Measurements from ENCODE around the gene PVALB. TPM values are rescaled to one million over a fixed set of nuclear protein-coding genes. Genes with fewer than 3 reads are reported as not detected.

PVALB gene
- total and polyA plus RNA-seq, 2 donors (not counting 1 experiment from before 2014, with no cell fraction given) = not detected

DNA sequence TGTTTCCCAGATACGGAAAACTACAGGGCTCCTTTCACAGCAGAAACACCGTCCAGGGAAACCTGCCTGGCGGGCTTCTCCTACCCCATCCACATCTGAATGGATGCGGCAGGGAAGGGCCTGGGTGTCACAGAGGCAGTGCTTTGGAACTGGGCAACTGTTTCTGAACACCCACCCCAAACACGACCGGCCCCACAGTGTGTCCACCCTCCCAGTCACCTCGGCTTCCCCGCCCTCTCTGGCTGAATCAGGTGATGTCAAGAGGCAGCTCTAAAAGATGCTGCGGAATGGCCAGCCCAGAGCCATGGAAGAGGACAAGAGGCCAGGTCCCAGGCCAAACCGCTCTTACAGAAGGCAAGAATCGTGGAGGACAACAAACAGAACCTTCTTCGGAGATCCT, 62.9 kb downstream of the PVALB start:
- TF ChIP-seq, protein P1, sequence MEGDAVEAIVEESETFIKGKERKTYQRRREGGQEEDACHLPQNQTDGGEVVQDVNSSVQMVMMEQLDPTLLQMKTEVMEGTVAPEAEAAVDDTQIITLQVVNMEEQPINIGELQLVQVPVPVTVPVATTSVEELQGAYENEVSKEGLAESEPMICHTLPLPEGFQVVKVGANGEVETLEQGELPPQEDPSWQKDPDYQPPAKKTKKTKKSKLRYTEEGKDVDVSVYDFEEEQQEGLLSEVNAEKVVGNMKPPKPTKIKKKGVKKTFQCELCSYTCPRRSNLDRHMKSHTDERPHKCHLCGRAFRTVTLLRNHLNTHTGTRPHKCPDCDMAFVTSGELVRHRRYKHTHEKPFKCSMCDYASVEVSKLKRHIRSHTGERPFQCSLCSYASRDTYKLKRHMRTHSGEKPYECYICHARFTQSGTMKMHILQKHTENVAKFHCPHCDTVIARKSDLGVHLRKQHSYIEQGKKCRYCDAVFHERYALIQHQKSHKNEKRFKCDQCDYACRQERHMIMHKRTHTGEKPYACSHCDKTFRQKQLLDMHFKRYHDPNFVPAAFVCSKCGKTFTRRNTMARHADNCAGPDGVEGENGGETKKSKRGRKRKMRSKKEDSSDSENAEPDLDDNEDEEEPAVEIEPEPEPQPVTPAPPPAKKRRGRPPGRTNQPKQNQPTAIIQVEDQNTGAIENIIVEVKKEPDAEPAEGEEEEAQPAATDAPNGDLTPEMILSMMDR (IDR thresholded peaks at IDR 0.05) = no peak
- TF ChIP-seq EZH2 (IDR thresholded peaks at IDR 0.05; ENCODE audit: borderline replicate concordance, insufficient read depth, low read depth, low read length, poor library complexity, severe bottlenecking) = no peak
- Histone ChIP-seq H3K4me3 (ENCODE audit: control extremely low read depth in 1 of 5, extremely low read depth in 1 of 5, insufficient read depth in 1 of 5, low read depth in 2 of 5, low read length in 4 of 5) (no peak overlapping the region), H3K27me3 (replicated peaks in 1 of 4; ENCODE audit: control extremely low read depth in 1 of 4, control insufficient read depth in 3 of 4, insufficient read depth in 4 of 4, low read length in 3 of 4) (peaks cover 0 to 25% (median 4%) of the 10 kb centered on the region in 4 experiments), H4K20me1 (ENCODE audit: control insufficient read depth, insufficient read depth, low read length, poor library complexity, severe bottlenecking) (no peaks in the 10 kb centered on the region), H2AFZ (ENCODE audit: insufficient read depth, low read depth, low read length, poor library complexity, severe bottlenecking) (no peak overlapping the region), H3K27ac (ENCODE audit: low read length in 2 of 2) (no peak overlapping the region), H3K79me2 (ENCODE audit: control insufficient read depth, insufficient read depth, low read length) (no peaks in the 10 kb centered on the region), H3K9me3 (ENCODE audit: control extremely low read depth in 1 of 3, control insufficient read depth in 2 of 3, insufficient read depth in 1 of 3, low read length in 2 of 3) (peaks cover 0 to 2% (median 0%) of the 10 kb centered on the region in 3 donors), H3K4me1 (ENCODE audit: control insufficient read depth in 2 of 2, insufficient read depth in 2 of 2, low read length in 2 of 2) (no peaks in the 10 kb centered on the region), H3K4me2 (replicated peaks; ENCODE audit: low read depth, low read length, poor library complexity, severe bottlenecking) (no peak overlapping the region), H3K36me3 (replicated peaks in 1 of 2; ENCODE audit: control extremely low read depth in 1 of 2, control insufficient read depth in 1 of 2, extremely low read depth in 1 of 2, insufficient read depth in 2 of 2, low read length in 1 of 2) (no peaks in the 10 kb centered on the region), H3K9ac (ENCODE audit: low read length) (no peak overlapping the region)
- WGBS (ENCODE audit: insufficient coverage) = 85% methylated on average over 12 of the region's 12 CpGs
- intact Hi-C loops (cut with micrococcal nuclease) = no loop called here
- Mint-ChIP-seq H3K9me3 (ENCODE audit: insufficient read depth) (no peaks in the 10 kb centered on the region), H3K4me3 (no peak overlapping the region), H3K27ac (no peak overlapping the region), H3K27me3 (peaks cover 28% of the 10 kb centered on the region), H3K4me1 (no peaks in the 10 kb centered on the region)
- DNase-seq = no peak
- no peak for ATAC-seq (ENCODE audit: low read depth)
- ChIA-PET POLR2A (no interaction called here), CTCF (no interaction called here)

DNA sequence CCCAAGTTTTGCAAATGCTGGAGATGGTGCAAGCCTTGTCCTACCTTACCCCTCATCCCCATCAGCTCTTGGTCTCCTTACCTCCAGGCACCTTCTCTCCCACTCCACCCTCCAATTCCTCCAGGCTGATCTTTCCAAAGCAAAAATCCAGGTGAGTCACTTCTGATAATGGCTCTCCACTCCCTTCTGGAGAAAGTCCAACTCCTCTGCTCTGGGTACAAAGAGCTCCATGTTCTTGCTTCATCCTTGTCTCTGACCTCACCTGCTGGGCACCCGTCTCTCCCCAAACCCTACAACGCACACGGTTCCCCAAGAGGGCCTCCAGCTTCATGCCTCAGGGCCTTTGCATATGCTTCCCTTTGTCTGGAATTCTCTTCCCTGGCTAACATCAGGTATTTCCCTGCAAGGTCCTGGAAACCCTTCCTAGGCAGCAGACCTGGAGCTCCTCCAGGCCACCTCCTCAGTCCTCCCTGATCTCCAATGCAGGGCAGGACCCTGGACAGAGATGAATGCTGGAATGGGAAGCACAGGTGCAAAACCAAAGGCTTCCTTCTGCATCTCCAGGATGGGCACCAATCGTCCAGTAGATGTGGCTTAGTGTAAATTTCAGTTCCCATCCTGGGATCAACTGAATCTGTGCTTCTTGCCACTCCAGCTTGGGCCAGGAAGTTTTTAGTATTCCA, 63.6 kb downstream of the PVALB start:
- Histone ChIP-seq H3K4me1 (ENCODE audit: control insufficient read depth in 2 of 2, insufficient read depth in 2 of 2, low read length in 2 of 2) (no peaks in the 10 kb centered on the region), H3K27me3 (replicated peaks in 1 of 4; ENCODE audit: control extremely low read depth in 1 of 4, control insufficient read depth in 3 of 4, insufficient read depth in 4 of 4, low read length in 3 of 4) (peaks cover 0 to 25% (median 4%) of the 10 kb centered on the region in 4 experiments), H3K4me3 (ENCODE audit: control extremely low read depth in 1 of 5, extremely low read depth in 1 of 5, insufficient read depth in 1 of 5, low read depth in 2 of 5, low read length in 4 of 5) (no peak overlapping the region), H4K20me1 (ENCODE audit: control insufficient read depth, insufficient read depth, low read length, poor library complexity, severe bottlenecking) (no peaks in the 10 kb centered on the region), H2AFZ (ENCODE audit: insufficient read depth, low read depth, low read length, poor library complexity, severe bottlenecking) (no peak overlapping the region), H3K36me3 (replicated peaks in 1 of 2; ENCODE audit: control extremely low read depth in 1 of 2, control insufficient read depth in 1 of 2, extremely low read depth in 1 of 2, insufficient read depth in 2 of 2, low read length in 1 of 2) (no peaks in the 10 kb centered on the region), H3K27ac (ENCODE audit: low read length in 2 of 2) (no peak overlapping the region), H3K79me2 (ENCODE audit: control insufficient read depth, insufficient read depth, low read length) (no peaks in the 10 kb centered on the region), H3K9ac (ENCODE audit: low read length) (no peak overlapping the region), H3K9me3 (ENCODE audit: control extremely low read depth in 1 of 3, control insufficient read depth in 2 of 3, insufficient read depth in 1 of 3, low read length in 2 of 3) (peaks cover 0 to 2% (median 0%) of the 10 kb centered on the region in 3 donors), H3K4me2 (replicated peaks; ENCODE audit: low read depth, low read length, poor library complexity, severe bottlenecking) (no peak overlapping the region)
- WGBS (ENCODE audit: insufficient coverage) = 90% methylated on average over 3 of the region's 4 CpGs
- intact Hi-C loops (cut with micrococcal nuclease) = no loop called here
- H3K27me3 Mint-ChIP-seq = peaks cover 28% of the 10 kb centered on the region
- no peaks in the 10 kb centered on the region for H3K9me3 Mint-ChIP-seq (ENCODE audit: insufficient read depth)
- POLR2A ChIA-PET = no interaction called here
- no peak overlapping the region for H3K4me3 Mint-ChIP-seq
- no peaks in the 10 kb centered on the region for H3K4me1 Mint-ChIP-seq
- CTCF ChIA-PET = no interaction called here
- no peak for ATAC-seq (ENCODE audit: low read depth)
- no peak for TF ChIP-seq EZH2 (IDR thresholded peaks at IDR 0.05; ENCODE audit: borderline replicate concordance, insufficient read depth, low read depth, low read length, poor library complexity, severe bottlenecking)
- TF ChIP-seq, protein P1 (IDR thresholded peaks at IDR 0.05) = no peak
- no peak for DNase-seq
- no peak overlapping the region for H3K27ac Mint-ChIP-seq
